Spinal cord (tissue), 10 donors: ENCODE measurements around the gene ATG7. TPM values are rescaled to one million over a fixed set of nuclear protein-coding genes. Genes with fewer than 3 reads are reported as not detected.

ENCODE experiments used
- DNase-seq, 6 donors: peaks; one replicate each; pipeline versions ENCODE4 v3.0.0 to v3.0.0-alpha.2; 2013 to 2015; ENCODE audit warnings: low spot score in 6 of 6, low read depth in 4 of 6
- H3K27ac ChIP-seq: one replicate; pipeline ENCODE4 v1.5.1; 2013; ENCODE audit warnings: low read depth, low read length, control low read depth
- H3K27me3 ChIP-seq: one replicate; pipeline ENCODE4 v1.6.1; 2013; ENCODE audit warnings: low read length; ENCODE audit not compliant: control insufficient read depth, insufficient read depth
- H3K36me3 ChIP-seq: one replicate; pipeline ENCODE4 v1.6.1; 2013; ENCODE audit warnings: low read length; ENCODE audit not compliant: control insufficient read depth, insufficient read depth
- H3K4me1 ChIP-seq: one replicate; pipeline ENCODE4 v1.6.1; 2013; ENCODE audit warnings: low read length; ENCODE audit not compliant: control insufficient read depth, insufficient read depth
- H3K4me3 ChIP-seq: one replicate; pipeline ENCODE4 v1.5.1; 2013; ENCODE audit warnings: low read depth, low read length, control low read depth
- H3K9me3 ChIP-seq: one replicate; pipeline ENCODE4 v1.6.1; 2013; ENCODE audit warnings: low read length; ENCODE audit not compliant: control insufficient read depth, insufficient read depth
- WGBS: methylation state at CpG from one replicate; pipeline ENCODE4 v1.1.5; 2013; ENCODE audit warnings: missing lambda C conversion rate; ENCODE audit not compliant: insufficient coverage; 5-methylcytosine and 5-hydroxymethylcytosine counted together
- polyA plus RNA-seq, 2 donors: library from polyadenylated mRNA; unstranded; fragments of 120-200 nt; gene quantifications; one replicate each; pipeline ENCODE4 v1.2.1, GENCODE V29; 2013; ENCODE audit not compliant: insufficient read length in 2 of 2
- total RNA-seq, 2 donors: library from RNA; depleted of rRNA in 1 of 2; stranded (reverse); fragments of 120-200 nt in 1 of 2; fragments of >200 nt in 1 of 2; gene quantifications; one replicate each; pipeline versions ENCODE4 v1.2.3 to v1.2.4, GENCODE V29; 2013 to 2014
- donor health status: healthy.

ATG7 gene
- total and polyA plus RNA-seq, 4 donors: 18.2 to 48.0 (median 26.4) TPM

DNA sequence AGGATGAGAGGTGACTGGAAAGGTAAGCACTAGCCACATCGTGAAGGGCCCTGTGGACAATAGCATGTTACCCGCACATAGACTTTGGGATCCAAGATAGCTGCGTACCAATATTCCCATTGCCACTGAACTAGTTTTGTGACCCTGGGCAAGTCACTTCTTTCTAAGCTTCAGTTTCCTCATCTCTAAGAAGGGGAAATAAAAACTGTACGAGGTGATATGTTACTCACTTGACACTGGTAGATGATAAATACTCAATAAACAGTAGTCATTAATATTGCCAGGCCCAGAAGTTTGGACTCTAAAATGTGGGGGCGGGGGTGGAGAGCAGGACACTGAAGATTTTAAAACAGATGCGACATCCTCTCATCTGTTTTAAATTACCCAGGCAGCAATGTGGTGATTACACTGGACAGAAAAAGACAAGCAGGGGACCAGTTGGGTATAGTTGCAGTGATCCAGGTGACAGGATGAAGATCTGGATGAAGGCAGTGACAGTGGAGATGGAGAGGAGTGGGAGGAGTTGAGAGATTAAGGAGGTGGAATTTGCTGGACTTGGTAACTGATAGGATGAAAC lies 2.5 kb downstream of the ATG7 start:
- Histone ChIP-seq H3K36me3 (no peaks in the 10 kb centered on the region), H3K4me3 (no peak overlapping the region), H3K27me3 (no peaks in the 10 kb centered on the region), H3K27ac (no peak overlapping the region), H3K9me3 (no peaks in the 10 kb centered on the region), H3K4me1 (peaks cover 3% of the 10 kb centered on the region)
- no peak for DNase-seq
- whole genome bisulfite sequencing: 100% methylated on average over 2 of the region's 6 CpGs

DNA sequence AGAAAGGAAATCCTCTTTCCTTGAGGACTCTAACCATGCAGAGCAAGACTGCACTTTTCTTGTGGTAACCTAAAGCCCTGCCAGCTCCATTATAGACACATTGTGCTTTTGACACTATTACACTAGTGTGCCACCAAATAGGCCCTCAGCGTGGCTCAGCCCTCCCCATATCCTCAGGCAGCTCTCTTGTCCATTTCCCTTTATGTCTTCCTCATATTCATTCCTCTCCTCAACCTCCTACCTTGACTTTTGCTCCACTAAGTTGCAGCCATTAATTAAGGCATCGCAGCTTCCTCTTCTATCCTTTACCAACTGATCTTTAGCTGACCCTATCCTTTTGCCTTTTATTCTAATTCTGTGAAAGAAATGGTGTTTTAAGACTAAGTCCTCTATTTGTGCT lies 3.7 kb downstream of the ATG7 start:
- 83% methylated on average over 1 of the region's 2 CpGs for WGBS
- DNase-seq: no peak
- Histone ChIP-seq H3K27me3 (no peaks in the 10 kb centered on the region), H3K36me3 (no peaks in the 10 kb centered on the region), H3K9me3 (no peaks in the 10 kb centered on the region), H3K4me1 (peaks cover 3% of the 10 kb centered on the region), H3K4me3 (no peak overlapping the region), H3K27ac (no peak overlapping the region)

DNA sequence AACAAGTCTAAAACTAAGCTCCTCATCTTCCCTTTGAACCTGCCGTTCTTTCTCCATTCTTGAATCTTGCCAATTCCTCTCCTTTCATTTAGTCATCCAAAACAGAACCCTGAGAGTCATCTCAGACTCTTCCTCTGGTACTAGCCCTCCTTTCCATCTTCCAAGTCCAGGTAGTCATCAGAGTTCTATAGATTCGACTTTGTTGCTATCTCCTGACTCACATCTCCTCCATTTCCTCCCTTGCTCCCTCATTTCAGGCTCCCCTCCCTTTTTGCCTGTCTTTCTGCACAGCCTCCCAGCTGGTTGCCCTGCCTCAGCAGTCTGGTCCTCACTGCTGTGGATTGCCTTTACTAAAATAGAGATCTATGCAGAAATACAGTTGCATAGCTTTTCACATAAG lies 4.7 kb downstream of the ATG7 start:
- H3K9me3 ChIP-seq: no peaks in the 10 kb centered on the region
- H3K27ac ChIP-seq: no peak overlapping the region
- WGBS: 96% methylated on average over 2 of the region's 2 CpGs
- no peak overlapping the region for H3K4me3 ChIP-seq
- peaks cover 1% of the 10 kb centered on the region for H3K4me1 ChIP-seq
- no peak for DNase-seq
- no peaks in the 10 kb centered on the region for H3K27me3 ChIP-seq
- H3K36me3 ChIP-seq: no peaks in the 10 kb centered on the region

DNA sequence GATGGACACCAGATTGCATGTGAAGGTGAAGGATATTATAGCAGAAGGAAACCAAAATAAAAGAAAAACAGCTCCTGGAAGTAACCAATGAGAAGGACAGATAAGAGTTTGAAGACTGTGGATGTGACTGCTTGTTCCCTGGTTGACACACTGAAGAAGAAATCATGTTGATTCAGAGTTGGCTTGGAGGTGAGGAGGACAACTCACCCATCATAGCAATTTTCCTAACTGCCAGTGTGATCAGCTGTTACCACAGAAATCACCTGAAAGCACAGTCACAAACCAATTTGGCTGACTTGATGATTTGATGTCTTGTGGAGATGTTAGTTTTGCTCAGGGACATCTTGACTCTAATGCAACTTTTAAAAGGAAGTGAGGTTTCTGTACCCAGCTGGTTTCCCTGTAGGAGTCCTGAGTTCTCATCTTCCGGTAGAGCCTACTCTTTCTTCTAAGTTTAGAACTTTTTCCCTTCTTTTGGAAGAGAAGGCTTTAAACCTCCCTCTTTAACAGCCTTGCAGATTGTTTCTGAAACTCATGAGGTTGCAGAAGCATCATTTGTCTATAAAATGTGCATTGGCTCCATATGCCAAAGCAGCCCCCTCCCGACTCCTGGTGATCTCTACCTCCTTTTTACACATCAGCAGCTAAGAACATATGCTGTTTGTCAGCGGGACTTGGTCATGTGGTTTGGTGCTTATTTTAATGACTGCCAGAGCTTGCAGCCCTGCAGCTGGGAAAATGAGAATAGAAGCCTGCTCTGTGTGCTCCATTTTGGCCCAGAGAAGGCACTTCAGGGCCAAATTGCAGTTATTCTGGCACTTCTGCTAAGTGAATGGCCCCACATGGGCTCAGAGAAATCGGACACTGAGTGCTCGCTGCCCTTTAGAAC lies 10.3 kb downstream of the ATG7 start:
- peaks cover 18% of the 10 kb centered on the region for H3K4me1 ChIP-seq
- H3K9me3 ChIP-seq: no peaks in the 10 kb centered on the region
- WGBS: 34% methylated on average over 2 of the region's 5 CpGs
- H3K4me3 ChIP-seq: no peak overlapping the region
- peak overlapping the region; percentile 81 for H3K27ac ChIP-seq
- DNase-seq: peak; percentile 69 to 95 (median 80)
- H3K27me3 ChIP-seq: no peaks in the 10 kb centered on the region
- no peaks in the 10 kb centered on the region for H3K36me3 ChIP-seq

DNA sequence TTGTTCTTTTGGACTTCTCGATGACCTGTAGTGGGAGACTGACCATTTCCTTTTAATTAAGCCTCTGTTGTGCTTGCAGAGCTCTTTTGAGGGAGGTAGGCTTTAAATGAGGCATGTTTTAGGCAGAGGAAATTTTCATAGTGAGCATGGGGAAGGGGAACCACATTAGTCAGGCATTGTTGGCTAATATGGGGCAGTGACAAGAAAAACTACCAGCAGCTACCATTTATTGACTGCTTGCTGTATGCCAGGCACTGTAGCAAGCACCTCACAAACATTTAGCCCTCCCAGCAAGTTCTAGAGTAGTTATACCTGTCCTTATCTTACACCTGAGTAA lies 10.9 kb downstream of the ATG7 start:
- H3K27ac ChIP-seq: peak overlapping the region; percentile 81

DNA sequence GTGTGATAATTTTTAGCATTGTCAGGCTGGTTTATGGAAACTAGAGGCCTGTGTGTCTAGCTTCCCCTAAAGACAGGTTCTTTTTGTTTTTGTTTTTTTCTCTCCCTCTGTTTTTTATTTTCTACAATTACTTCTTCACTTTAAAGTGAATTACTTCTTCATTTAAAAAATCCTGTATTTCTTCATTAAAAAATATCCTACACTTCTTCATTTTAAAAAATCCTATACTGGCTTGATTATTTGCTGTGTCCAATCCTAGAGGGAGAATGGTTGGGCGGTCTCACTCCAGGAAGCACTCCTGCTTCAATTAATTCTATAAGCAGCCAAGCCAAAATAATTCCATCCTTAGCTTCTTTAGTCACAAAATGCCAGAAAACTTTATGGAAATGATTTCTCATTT lies 11.8 kb downstream of the ATG7 start:
- Histone ChIP-seq H3K9me3 (no peaks in the 10 kb centered on the region), H3K4me1 (peaks cover 22% of the 10 kb centered on the region), H3K27ac (no peak overlapping the region), H3K36me3 (no peaks in the 10 kb centered on the region), H3K4me3 (no peak overlapping the region), H3K27me3 (no peaks in the 10 kb centered on the region)
- DNase-seq: no peak
- WGBS: no CpG with 5 or more reads among the region's 1 CpG

More for the DNA sequence above, 10.9 kb downstream of the ATG7 start:
- Histone ChIP-seq H3K4me1 (peaks cover 22% of the 10 kb centered on the region), H3K36me3 (no peaks in the 10 kb centered on the region), H3K4me3 (no peak overlapping the region), H3K9me3 (no peaks in the 10 kb centered on the region), H3K27me3 (no peaks in the 10 kb centered on the region)
- DNase-seq: no peak
- no CpG with 5 or more reads among the region's 1 CpG for WGBS

DNA sequence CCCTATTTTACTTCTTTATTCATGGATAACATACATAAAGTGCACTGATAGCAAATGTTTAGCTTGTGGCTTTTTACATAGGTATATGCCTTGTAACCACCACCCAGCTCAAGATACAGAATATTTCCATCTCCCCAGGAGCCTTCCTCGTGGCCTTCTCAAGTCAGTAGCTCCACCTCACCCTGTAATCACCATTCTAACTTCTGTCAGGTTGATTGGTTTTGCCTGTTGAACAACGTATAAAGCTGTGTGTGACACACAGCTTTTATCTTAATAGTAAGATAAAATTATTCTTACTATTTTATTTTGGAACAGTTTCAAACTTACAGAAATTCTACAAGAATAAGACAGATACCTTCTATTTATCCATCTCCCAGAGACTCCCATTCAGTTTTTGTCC lies 13.3 kb downstream of the ATG7 start:
- H3K27me3 ChIP-seq: no peaks in the 10 kb centered on the region
- H3K27ac ChIP-seq: no peak overlapping the region
- H3K36me3 ChIP-seq: no peaks in the 10 kb centered on the region
- H3K4me3 ChIP-seq: no peak overlapping the region
- WGBS: no CpG with 5 or more reads among the region's 2 CpGs
- DNase-seq: no peak
- H3K4me1 ChIP-seq: peaks cover 22% of the 10 kb centered on the region
- no peaks in the 10 kb centered on the region for H3K9me3 ChIP-seq

DNA sequence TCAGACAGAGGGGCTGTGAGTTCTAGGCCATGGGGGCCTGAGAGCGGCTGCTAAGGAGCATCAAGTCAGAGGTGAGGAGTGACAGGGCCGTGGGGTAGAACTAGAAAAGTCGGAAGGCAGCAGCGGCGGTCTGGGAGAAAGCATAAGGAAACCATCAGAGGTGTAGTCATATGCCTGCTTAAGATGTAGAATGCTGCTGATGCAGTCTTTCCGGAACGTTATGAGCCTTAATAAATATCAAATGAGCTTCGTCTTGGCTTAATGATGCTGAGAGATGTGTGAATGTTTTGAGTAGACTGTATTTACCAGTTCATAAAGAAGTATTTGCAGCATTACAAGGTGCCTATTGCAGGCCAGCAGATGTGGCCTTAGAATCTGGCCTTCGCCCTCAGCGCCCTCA lies 15.2 kb downstream of the ATG7 start:
- Histone ChIP-seq H3K36me3 (no peaks in the 10 kb centered on the region), H3K4me3 (no peak overlapping the region), H3K27me3 (no peaks in the 10 kb centered on the region), H3K4me1 (peaks cover 22% of the 10 kb centered on the region), H3K27ac (peak overlapping the region; percentile 36), H3K9me3 (no peaks in the 10 kb centered on the region)
- WGBS: 87% methylated on average over 7 of the region's 10 CpGs
- peak in 1 of 6 donors; percentile 41 for DNase-seq

DNA sequence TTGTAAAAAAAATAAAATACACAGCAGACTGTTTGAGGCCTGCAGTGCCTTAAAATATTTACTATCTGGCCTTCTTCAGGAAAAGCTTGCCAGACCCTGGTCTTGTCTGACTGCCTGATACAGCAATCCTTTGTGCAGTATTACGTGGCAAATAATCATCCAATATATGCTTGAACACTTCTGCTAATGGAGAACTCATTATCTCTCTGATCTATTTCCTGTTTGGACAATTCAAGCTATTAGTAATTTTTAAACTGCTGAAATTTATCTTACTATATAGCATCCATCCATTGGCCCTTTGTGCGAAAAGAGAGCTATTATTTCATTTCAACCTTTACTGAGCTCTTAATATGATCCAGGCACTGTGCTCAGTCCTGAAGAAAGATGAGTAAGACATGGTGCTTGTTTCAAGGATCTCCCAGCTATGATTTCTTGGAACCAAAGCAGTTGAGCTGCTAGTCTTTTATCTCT lies 15.9 kb downstream of the ATG7 start:
- Histone ChIP-seq H3K27me3 (no peaks in the 10 kb centered on the region), H3K4me1 (peaks cover 18% of the 10 kb centered on the region), H3K9me3 (no peaks in the 10 kb centered on the region), H3K36me3 (no peaks in the 10 kb centered on the region), H3K4me3 (no peak overlapping the region), H3K27ac (no peak overlapping the region)
- peak in 1 of 6 donors; percentile 13 for DNase-seq
- WGBS: no CpG with 5 or more reads among the region's 2 CpGs
